Astrocyte of the spinal cord (primary cell): ENCODE results near the gene MIPEP.

ENCODE experiments used
- DNase-seq: peaks from one replicate; pipeline ENCODE4 v3.0.0; 2011; ENCODE audit warnings: low read depth, low spot score
- H3K4me3 ChIP-seq: 2 replicates; pipeline ENCODE4 v1.5.1; 2011; ENCODE audit warnings: low read depth, mild to moderate bottlenecking, low read length, moderate library complexity
- CTCF ChIP-seq: IDR thresholded peaks from 2 replicates; pipeline ENCODE4 v1.5.1; 2012; ENCODE audit warnings: low read depth, mild to moderate bottlenecking, low read length, inconsistent platforms
- in situ Hi-C: cut with HindIII; loops from 2 replicates; pipeline ENCODE4 v1.10.0; 2017; ENCODE audit warnings: low sequenced_read_pairs

Gene MIPEP

GRCh38 chr13:23794267-23795161 is 94.7 kb downstream of the MIPEP start:
- H3K4me3 ChIP-seq: no peak overlapping the region
- no peak for TF ChIP-seq CTCF
- peak; percentile 72 for DNase-seq
- in situ Hi-C loops: no loop called here

- DNase-seq: no peak
- in situ Hi-C loops: no loop called here
- no peak for TF ChIP-seq CTCF
- H3K4me3 ChIP-seq: no peak overlapping the region
Measured at GRCh38 chr13:23793711-23794110, 95.5 kb downstream of the MIPEP start.

GRCh38 chr13:23792680-23793079 is 96.5 kb downstream of the MIPEP start:
- no peak for DNase-seq
- H3K4me3 ChIP-seq: no peak overlapping the region
- TF ChIP-seq CTCF: no peak
- in situ Hi-C loops: no loop called here

GRCh38 chr13:23790577-23791170 is 98.5 kb downstream of the MIPEP start:
- H3K4me3 ChIP-seq: no peak overlapping the region
- peak; percentile 95 for DNase-seq
- in situ Hi-C loops: no loop called here
- TF ChIP-seq CTCF: no peak

GRCh38 chr13:23789576-23790346 is 99.4 kb downstream of the MIPEP start:
- no peak overlapping the region for H3K4me3 ChIP-seq
- TF ChIP-seq CTCF: no peak
- no peak for DNase-seq
- in situ Hi-C loops: no loop called here

GRCh38 chr13:23788459-23788858 is 100.7 kb downstream of the MIPEP start:
- DNase-seq: no peak
- in situ Hi-C loops: no loop called here
- H3K4me3 ChIP-seq: no peak overlapping the region
- TF ChIP-seq CTCF: no peak
